H1 (cell line): ENCODE results near the gene CCL8. TPM values are rescaled to one million over a fixed set of nuclear protein-coding genes. Genes with fewer than 3 reads are reported as not detected.

ENCODE experiments used
- ASH2L ChIP-seq: fragments of 200-600, 300-600 bp; sonication (generic); IDR thresholded peaks from one replicate; pipeline ENCODE4 v1.7.1; 2017; ENCODE audit warnings: low read length
- CHD2 ChIP-seq: IDR thresholded peaks from 2 replicates; pipeline ENCODE4 v1.6.1; 2012; ENCODE audit warnings: low read length, improper control_type of control experiment
- CREB1 ChIP-seq: IDR thresholded peaks from 2 replicates; pipeline ENCODE4 v1.6.1; 2012; ENCODE audit warnings: inconsistent platforms
- GABPA ChIP-seq: IDR thresholded peaks from 2 replicates; pipeline ENCODE4 v1.6.1; 2011; ENCODE audit warnings: mild to moderate bottlenecking, low read length, moderate library complexity, borderline replicate concordance; ENCODE audit not compliant: insufficient read depth
- KDM1A ChIP-seq: fragments of 200-600, 300-600 bp; sonication (generic); IDR thresholded peaks from 2 replicates; pipeline ENCODE4 v1.7.1; 2016; ENCODE audit warnings: mild to moderate bottlenecking, low read length, borderline replicate concordance
- KDM5A ChIP-seq: fragments of 200-600 bp; IDR thresholded peaks from 2 replicates; pipeline ENCODE4 v1.7.1; 2012; ENCODE audit warnings: mild to moderate bottlenecking, low read length, inconsistent platforms, mixed read lengths
- SIRT6 ChIP-seq: IDR thresholded peaks from one replicate; pipeline ENCODE4 v1.7.1; 2012; ENCODE audit warnings: low read length, inconsistent platforms
- polyA plus RNA-seq, 7 experiments: library from polyadenylated mRNA; depleted of rRNA in 3 of 7; stranded (reverse) in 5 of 7; unstranded in 2 of 7; fragments of >200 nt in 5 of 7; fragments of 200-250 nt in 2 of 7; gene quantifications; 1 replicate in 5 of 7; 2 replicates in 1 of 7; 4 replicates in 1 of 7; pipeline versions ENCODE4 v1.2.1 to v1.2.3, GENCODE V29; 2011 to 2013; ENCODE audit warnings: missing spikeins in 2 of 7, mixed read lengths in 2 of 7
- total RNA-seq: library from RNA; stranded (reverse); fragmentation: NEBNext Ultra II Directional; extraction: Animal tissue kit (Norgen Biotek cat#: 25700); gene quantifications from 2 replicates; pipeline ENCODE4 v1.2.1, GENCODE V29; 2021

CCL8 gene
- total and polyA plus RNA-seq, 2 of the 8 experiments (the other 6 are each of a cell fraction or from before 2014, with no cell fraction given): not detected

- TF ChIP-seq GABPA (no peak), CREB1 (no peak), ASH2L (no peak), SIRT6 (no peak), KDM1A (no peak), KDM5A (no peak), CHD2 (no peak)
Measured at GRCh38 chr17:34319039-34319483, at the start of gene CCL8 (continued).
